Measurements from ENCODE around the gene PLEKHH2.
"Not testable (repeated sequence)": the region's sequence is repeated elsewhere in the genome, so short reads cannot be mapped to it uniquely, and the experiment has no call there.

The PLEKHH2 gene

DNA sequence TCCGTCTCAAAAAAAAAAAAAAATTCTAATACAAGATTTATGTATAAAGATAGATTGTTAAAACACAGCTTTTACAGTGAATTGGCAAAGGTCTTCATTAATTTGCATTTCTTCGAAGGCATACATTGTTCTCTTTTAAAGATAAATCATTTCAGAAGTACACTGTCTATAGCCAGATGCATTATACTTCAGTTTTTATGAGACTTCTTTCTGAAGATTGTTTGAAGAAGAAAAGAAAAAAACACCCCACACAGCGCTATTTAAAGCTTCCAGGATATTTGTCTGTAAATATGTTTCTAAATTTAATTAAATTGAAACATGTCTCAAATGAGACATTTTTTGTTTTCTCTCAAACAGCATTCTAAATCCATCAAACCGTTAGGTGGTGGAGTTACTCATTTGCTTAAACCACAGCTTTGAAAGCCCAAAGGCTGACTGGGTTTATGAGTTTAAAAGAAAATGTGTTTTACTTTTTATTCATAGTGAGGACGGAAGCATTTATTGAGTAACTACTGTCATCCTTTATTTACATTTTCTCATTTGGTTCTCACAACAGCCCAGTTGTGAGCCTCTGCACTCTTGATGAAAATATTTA lies 81.6 kb downstream of the PLEKHH2 start:
- DNase-seq: no peak

DNA sequence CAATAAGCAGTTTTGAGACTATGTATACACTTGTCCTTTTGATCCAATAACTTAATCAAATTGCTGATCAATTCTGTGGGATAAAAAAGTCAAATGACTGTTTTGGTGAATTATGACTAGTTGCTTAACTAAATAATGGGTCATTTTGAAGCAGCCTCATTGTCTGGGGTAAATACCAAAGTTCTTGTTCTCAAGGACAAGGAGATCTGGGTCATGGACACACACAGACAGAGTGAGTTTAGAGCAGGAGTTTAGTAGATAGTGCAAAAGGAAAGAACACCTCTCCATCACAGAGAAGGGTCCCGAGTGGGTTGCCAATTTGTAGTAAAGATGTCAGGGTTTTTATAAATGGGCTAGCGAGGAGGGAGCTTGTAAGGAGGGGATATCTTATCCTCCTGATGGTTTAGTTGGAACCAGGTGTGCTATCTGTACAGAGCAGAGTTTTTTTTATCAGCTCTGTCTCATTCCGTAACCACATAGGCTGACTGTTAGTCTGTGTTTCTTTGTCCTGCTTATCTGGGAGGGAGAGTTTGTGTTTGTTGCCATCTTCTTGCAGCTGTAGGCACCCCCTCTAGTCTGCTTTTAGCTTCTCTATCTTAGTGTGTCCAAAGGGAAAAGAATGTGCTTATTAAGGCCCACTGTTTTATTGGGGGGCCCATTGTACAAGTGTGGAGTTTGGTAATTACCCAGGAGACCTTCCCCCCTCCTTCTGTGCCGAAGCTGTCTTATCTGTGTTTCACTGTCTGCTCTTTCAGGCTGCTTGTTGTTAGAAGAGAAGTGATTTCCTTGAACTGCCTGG lies 87.9 kb downstream of the PLEKHH2 start:
- no peak for DNase-seq

DNA sequence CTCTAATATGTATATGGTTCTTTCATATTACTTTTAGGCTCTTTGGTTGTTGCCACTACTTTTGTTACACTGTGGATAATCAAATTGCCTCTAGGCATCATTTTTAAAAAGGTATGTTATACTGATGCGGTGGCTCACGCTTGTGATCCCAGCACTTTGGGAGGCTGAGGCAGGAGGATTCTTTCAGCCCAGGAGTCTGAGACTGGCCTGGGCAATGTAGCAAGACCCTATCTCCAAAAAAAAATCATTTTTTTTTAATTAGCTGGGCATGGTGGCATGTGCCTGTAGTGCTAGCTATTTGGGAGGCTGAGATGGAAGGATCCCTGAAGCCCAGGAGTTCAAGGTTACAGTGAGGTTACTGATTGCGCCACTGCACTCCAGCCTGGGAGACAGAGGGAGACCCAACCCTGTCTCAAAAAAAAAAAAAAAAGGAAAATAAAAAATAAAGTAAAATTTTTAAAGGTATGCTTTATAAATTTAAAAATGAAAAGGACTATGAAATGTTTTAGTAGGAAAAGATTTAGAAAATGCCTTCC lies 88.7 kb downstream of the PLEKHH2 start:
- no peak for DNase-seq

DNA sequence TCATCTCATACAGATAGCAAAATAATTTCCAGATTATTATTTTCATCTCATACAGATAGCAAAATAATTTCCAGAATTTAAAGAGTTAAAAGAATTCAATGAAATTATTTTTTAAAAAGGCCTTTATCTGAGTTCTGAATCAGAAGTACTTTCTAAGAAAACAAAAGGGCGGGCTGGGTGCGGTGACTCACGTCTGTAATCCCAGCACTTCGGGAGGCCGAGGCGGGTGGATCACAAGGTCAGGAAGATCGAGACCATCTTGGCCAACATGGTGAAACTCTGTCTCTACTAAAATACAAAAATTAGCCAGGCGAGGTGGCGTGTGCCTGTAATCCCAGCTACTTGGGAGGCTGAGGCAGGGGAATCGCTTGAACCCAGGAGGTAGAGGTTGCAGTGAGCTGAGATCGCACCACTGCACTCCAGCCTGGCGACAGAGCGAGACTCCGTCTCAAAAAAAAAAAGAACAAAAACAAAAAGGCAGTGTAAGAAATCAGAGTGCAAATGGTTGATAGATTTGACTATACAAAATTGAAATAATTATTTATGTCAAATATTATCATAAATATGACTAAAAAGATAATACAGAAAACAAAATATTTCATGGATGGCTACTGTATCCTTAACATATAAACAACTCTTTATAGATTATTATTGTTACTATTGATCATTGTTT lies 90.0 kb downstream of the PLEKHH2 start:
- DNase-seq: not testable (repeated sequence)

DNA sequence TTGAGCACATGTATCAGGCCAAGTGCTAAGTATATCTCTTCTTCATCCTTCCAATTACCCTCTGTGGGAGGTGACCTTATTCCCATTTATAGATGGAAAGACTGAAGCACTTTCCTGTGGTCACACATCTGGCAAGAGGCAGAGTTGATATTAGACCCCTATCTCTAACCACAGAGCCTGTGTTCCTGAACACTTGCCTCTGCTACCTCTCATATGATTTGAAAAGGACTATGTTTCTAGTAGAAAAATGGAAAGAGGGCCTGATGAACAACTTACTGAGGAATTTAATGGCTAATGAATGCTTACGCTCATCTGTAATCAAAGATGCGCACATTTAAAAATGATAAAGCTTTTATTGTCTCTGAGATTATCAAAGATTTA lies 90.6 kb downstream of the PLEKHH2 start:
- no peak for DNase-seq

DNA sequence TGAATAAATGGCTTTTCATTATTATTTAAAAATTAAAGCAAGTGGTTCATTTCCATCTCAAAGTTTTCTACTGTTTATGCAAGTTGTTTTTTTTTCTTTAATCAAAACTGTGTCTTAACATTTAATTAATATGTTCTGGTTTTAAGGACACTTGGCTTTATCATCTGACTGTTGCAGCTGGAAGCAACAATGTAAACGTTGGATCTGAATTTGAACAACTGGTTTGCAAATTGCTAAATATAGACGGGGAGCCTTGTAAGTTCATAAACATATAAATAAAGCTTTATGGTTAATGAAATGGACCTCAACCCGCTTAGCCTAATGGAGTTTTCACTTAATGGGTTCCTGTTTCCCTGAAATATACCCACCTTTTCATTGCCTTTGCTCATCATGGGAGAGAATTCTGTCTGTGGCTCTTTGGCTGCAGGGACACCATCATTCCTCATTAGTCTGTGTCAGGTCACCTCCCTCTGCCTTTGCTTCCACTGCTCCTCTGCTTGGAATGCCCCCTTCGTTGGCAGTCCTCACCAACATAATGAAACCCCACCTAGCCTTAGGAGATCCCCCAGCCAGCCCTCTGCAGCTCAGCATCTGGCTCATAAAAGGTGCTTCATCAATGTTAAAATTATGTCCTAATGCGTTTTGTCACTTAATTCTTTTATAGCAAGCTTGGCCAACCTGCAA lies 92.6 kb downstream of the PLEKHH2 start:
- no peak for DNase-seq

DNA sequence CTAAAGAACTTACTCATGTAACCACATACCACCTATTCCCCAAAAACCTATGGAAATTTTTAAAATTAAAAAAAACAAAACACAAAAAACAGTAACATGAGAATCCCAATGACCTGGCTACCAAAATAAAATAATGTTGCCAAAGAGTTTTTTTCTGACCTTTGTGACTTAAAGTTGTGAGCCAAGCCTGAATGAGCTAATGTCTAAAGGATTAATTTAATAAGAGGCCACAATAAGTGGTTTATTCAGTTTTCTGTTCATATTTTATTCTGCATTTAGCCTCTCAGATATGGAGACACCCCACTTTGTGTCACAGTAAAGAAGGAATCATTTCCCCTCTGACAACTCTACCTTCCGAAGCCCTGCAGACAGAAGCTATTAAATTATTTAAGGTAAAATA lies 94.2 kb downstream of the PLEKHH2 start:
- no peak for DNase-seq

DNA sequence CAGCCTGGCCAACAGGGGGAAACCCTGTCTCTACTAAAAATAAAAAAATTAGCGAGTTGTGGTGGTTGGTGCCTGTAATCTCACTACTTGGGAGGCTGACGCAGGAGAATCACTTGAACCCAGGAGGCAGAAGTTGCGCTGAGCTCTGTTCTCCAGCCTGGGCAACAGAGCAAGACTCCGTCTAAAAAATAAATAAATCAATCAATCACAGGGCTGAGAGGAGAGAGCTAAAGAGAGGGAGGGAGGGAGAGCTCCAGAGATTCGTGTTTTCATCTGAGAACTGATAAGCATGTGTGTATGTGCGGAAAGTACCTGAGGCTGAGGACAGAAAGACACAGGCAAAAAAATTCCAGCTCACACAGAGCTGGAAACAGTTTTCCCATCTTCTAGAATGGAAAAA lies 99.6 kb downstream of the PLEKHH2 start:
- DNase-seq: no peak

DNA sequence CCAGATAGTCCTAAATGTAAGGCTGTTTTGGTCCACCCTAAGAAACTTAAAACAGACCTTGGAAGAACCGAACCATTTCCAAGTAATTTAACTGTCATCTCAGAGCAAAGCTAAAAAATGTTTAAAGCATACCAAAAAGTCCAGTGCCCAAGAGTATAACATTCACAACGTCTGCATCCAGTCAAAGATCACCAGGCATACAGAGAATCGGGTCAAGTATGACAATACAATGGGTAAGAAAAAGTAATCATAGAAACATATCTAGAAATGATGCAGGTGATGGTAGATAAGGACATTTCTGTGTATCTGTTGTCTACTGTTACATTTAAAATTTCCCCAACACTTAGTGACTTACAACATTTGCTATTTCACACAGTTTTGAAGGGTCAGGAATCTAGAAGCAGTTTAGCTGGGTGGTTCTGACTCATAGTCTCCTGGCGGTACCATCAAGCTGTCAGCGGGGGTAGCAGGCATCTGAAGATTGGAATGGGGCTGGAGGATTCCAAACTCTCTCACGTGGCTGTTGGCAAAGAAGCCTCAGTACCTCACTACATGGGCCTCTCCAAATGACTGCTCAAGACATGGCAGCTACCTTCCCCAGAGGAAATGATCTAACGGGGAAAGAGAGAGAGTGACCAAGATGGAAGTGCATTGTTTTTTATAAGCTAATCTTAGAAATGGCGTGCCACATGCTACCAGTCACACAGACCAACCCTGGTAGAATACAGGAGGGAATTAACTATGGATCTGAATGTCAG lies 100.2 kb downstream of the PLEKHH2 start:
- no peak for DNase-seq

DNA sequence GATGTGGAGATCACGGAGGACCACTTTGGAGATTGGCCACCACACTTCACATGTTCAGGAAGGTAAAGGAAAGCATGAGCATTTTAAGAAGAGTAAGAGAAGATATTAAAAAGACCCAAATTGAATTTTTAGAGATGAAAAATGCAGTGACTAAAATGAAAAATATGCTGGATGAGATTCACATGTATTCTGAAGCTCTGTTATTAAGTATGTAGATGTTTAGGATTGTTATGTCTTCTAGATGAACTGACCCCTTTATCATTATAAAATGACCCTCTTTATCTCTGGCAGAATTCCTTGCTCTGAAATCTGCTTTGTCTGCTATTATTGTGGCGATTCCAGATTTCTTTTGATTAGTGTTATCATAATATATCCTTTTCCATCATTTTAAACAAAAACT lies 100.8 kb downstream of the PLEKHH2 start:
- no peak for DNase-seq

DNA sequence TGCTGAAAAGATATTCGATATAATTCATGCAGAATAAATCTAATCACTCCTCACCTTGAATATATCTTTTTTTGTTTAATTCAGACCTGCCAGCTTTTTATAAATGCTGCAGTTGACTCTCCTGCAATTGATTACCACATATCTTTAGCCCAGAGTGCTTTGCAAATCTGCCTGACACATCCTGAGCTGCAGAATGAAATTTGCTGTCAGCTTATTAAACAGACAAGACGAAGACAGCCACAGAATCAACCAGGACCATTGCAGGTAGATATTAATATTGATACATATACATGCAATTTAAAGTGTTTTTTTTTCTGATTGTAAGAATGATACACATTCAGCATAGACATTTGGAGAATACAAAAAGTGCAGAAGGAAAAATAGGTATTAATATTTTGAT lies 101.2 kb downstream of the PLEKHH2 start:
- no peak for DNase-seq

DNA sequence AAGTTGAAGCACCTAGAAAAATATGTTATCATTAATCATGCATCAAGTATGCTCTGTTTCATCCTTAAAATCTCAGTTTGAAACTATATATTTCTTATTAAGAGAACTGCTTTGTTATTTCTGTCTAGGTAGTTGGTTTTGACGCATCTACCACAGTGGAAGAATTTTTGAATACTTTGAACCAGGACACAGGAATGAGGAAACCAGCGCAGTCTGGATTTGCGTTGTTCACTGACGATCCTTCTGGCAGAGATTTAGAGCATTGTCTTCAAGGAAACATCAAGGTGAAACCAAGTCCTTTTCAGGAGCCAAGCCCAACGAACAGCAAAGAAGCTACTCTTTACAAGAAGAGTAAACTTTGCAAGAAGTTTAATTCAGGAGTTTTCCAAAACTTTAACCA lies 106.6 kb downstream of the PLEKHH2 start:
- no peak for DNase-seq

DNA sequence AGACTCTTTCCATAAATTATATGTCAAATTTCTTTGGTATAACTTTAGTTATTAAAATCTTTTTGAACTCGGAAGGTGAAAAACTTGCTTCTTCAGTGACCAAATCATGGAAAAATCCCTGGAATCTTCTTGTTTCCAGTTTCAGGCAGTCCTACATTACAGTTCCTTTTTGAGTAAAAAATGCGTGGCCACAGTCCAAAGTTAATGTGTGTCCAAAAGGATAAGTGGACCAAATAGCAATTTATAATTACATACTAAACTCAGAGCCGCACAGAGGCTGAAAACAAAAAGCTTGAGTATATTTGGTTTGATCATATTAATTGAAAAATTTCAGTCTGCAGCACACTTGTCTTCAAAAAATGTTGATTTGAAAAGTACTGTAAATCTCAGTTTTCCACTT lies 108.4 kb downstream of the PLEKHH2 start:
- DNase-seq: no peak

DNA sequence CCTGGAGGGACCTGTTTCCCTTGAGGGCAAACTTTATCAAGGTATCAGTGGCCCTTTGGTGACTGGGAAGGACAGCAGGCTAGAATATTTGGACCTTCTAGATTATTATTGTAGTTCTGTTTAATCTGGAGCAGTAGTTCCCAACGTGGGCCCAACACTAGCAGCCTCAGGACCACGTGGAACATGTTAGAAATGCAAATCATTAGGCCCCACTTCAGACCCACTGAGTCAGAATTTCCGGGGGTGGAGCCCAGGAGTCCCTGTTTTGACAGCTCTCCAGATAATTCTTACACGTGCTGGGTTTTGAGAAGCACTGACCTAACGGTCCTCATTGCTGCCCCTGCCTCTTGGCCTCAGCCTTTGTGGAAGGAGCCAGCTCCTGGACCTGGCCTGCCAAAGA lies 111.3 kb downstream of the PLEKHH2 start:
- DNase-seq: no peak

DNA sequence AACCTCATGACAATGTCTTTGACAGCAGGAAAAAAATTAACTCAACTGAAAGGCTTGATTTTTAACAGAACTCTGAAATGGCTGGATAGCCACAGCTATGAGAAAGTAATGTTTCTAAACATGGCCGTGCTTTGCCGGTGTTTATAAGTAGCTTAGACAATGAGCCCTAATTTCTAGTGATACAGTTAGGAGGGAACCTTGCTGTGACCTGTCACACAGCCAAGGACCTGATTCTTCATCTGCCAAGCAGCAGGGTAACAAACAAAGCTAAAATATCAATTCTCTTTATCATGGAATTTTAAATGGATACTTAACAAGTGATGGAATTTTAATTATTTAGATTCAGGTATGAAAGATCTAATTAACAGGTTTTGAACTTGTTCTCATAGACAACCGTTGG lies 112.5 kb downstream of the PLEKHH2 start:
- DNase-seq: no peak

DNA sequence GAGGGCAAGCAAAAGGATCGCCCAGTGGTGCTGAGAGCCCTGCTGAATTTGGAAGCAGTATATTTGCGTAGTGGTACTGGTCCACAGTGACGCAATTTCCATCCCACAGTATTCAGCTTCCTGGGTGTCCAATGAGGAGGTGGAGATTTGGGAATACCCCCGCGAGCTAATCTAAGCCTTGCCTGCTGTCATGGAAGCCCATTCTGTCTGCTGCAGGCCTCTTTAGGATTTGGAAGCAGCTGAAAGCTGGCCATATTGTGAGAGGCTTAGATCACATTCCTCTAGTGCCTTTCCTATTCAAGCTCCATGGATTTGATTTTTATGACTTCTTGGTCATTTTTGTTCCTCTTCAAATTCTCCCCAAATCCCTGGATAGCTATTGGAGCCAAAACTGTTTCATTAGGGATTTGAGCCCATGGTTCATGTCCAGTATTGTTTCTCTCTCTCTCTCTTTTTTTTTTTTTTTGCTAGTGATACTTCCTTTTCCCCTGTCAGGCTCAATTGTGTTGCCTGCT lies 114.5 kb downstream of the PLEKHH2 start:
- DNase-seq: no peak

DNA sequence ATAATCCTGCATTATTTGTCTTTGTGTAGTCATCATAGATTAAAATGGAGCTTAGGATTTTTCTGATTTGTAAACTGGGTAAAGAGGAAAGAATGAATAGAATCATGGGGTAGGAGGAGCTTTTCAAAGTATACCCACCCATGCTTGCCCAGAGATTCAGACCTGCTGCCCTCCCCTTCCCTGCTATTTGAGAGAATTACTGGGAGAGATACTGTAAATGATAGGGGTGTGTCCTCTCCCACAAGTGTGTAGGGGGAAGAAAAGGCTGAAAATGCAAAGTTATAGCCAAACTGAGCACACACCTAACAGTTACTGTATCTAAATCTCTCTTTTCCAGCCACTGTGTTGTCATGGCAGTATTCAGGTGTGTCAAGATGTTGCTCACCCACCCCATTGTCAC lies 115.2 kb downstream of the PLEKHH2 start:
- DNase-seq: no peak

DNA sequence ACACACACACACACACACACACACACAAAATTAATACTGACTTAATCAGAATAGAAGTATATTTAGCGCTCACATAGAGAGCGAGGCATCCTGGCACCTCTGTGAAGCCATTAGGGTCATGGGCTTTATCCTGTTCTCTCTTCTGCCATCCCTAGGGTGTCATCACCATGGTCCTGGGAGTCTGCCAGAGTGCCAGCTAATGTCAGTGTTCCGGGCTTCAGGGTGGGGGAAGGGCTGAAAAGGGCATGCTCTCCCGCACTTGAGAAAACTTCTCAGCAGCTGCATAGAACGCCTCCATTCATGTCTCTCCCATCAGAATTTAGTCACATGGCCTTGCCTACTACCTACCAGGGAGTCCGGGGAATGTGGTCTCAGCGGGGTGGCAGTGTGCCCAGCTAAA lies 117.1 kb downstream of the PLEKHH2 start:
- no peak for DNase-seq

DNA sequence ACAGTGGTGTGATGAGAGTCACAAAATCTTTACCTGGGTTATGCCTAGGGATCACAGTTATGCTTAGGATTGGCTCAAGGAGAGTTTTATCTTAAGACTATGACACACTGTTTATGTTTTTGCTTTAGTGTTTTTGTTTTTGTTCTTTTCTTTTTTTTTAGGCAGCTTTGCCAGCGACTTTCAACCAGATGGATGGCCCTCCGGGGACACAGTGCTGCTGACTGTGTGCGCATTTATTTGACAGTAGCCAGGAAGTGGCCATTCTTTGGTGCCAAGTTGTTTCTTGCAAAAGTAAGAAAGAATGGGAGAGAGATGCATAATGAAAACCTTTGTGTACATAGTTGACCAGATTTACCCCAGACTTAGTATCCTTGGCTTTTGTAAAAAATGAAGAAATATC lies 121.7 kb downstream of the PLEKHH2 start:
- no peak for DNase-seq

DNA sequence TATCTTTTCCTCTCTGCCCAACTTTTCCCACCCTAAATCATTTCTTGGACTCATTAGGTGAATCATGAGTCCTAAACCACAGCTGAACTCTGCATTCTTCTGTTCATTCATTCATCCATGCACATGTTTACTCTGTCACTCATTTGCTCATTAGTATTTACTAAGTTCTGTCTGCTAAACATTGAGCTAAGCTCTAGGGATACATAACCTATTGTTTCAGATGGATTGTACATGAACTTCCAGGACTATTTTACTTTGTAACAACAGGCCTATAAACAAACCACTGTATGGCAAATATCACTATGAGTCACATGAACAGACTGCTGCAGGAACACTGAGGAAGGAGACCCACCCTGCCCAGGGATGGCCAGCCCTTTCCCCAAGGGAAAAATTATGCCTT lies 122.1 kb downstream of the PLEKHH2 start:
- no peak for DNase-seq

DNA sequence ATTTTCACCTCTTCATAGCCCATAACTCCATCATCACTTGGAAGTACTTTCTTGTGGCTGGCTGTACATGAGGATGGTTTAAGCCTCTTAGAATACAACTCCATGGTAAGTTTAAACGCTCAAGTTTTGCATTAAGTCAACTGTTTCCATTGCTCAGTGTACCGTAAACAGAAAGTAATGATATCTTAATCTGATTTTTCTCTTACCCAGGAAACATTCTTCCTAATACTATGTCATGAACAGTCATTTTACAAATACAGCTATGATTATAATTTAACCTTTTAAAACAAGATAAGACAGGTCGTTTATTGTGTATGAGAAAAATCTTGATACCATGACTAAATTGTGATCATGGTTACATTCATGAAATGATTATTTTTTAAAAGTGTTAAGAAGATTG lies 125.2 kb downstream of the PLEKHH2 start:
- no peak for DNase-seq

DNA sequence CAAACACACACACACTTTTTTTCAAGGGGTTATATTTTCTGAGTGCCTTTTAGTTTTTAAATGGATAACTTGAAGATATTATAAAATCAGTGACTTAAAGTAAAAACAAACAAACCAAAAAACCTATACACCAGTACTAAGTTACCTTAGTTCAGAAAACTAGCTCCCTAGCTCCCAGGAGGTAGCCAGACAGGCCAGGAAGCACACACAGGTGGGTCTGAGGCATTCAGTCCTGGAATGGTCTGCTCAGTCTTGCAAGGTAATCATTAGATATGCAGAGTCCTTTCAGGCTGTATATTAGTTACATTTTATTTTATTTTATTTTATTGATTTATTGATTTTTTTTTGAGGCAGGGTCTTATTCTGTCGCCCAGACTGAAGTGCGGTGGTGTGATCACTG lies 126.0 kb downstream of the PLEKHH2 start:
- DNase-seq: no peak

Data from right hindlimb (tissue), 1 donor.